Testis (tissue), 3 donors: ENCODE measurements around the gene ZNRF3. TPM values are rescaled to one million over a fixed set of nuclear protein-coding genes. Genes with fewer than 3 reads are reported as not detected.

Experiments used
- DNase-seq: peaks from one replicate; pipeline ENCODE4 v3.0.0-alpha.2; 2019
- H3K27ac ChIP-seq, 2 donors: fragments of 200-600 bp; sonication (generic); one replicate each; pipeline ENCODE4 v1.5.1; 2019
- H3K27me3 ChIP-seq: fragments of 200-600 bp; sonication (generic); one replicate; pipeline ENCODE4 v1.5.1; 2019
- H3K36me3 ChIP-seq: fragments of 200-600 bp; sonication (generic); one replicate; pipeline ENCODE4 v1.5.1; 2017; ENCODE audit warnings: low read depth; ENCODE audit errors: missing control alignments
- H3K4me1 ChIP-seq: fragments of 200-600 bp; sonication (generic); one replicate; pipeline ENCODE4 v1.5.1; 2019
- H3K4me3 ChIP-seq, 2 donors: fragments of 200-600 bp; sonication (generic); one replicate each; pipeline ENCODE4 v1.5.1; 2017 to 2019
- H3K9me3 ChIP-seq: fragments of 200-600 bp; sonication (generic); one replicate; pipeline ENCODE4 v1.5.1; 2017
- POLR2A ChIP-seq: fragments of 450-650 bp; IDR thresholded peaks from one replicate; pipeline ENCODE4 v1.6.1; 2017; ENCODE audit warnings: antibody characterized with exemption, mild to moderate bottlenecking, moderate library complexity
- WGBS, 2 donors: methylation state at CpG; one replicate each; pipeline ENCODE4 v1.1.5; 2018; 5-methylcytosine and 5-hydroxymethylcytosine counted together
- intact Hi-C: fragments of 100-400 bp; cut with DNase I; formaldehyde crosslinking; loops from one replicate; pipeline ENCODE4 v1.15.1; 2023; ENCODE audit warnings: low total_unique reads
- polyA plus RNA-seq: library from polyadenylated mRNA; stranded (reverse); fragments of 350-450 nt; fragmentation: Illumina TruSeq; extraction: RNeasy Lipid Tissue Mini Kit (QIAGEN cat#74804); gene quantifications from one replicate; pipeline ENCODE4 v1.2.3, GENCODE V29; 2014; ENCODE audit warnings: low read depth, low replicate concordance; ENCODE audit not compliant: insufficient read depth
- total RNA-seq, 2 donors: library from RNA; depleted of rRNA; stranded (reverse); fragments of >200 nt; gene quantifications; one replicate each; pipeline ENCODE4 v1.2.3, GENCODE V29; 2016
- TF ChIP-seq, protein P1 (sequence below), 3 experiments: fragments of 450-650 bp in 2 of 3; fragments of 200-600 bp in 1 of 3; sonication (generic) in 1 of 3; IDR thresholded peaks; one replicate each; pipeline ENCODE4 v1.5.1; 2016 to 2019; ENCODE audit warnings: antibody characterized with exemption in 3 of 3, mild to moderate bottlenecking in 2 of 3, moderate library complexity in 1 of 3

The ZNRF3 gene
- total and polyA plus RNA-seq, 3 donors from 2014 or later, result 13.9 to 44.5 (median 32.2) TPM

DNA sequence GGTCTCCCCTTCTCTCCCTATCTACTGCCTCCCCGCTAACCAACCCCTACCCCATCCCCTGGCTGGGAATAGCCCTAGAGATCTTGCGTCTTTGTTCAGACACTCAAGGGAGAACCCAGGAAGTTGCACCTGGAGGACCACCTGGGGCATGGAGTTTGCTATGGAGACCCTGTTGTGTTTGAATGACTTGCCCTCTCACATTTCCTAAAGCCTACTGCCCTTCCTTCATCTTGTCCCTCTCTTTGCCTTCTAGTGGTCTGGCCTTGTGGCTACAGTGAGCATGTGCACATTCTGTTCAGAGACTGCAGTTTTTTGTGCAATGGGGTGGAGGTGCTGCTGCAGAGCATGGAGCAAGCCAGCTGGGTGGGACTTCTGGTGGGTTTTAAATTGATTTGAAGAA lies 42.5 kb downstream of the ZNRF3 start:
- H3K9me3 ChIP-seq, result no peaks in the 10 kb centered on the region
- DNase-seq, result no peak
- no peaks in the 10 kb centered on the region for H3K27me3 ChIP-seq
- H3K36me3 ChIP-seq, result no peaks in the 10 kb centered on the region
- H3K4me3 ChIP-seq, result no peak overlapping the region
- H3K27ac ChIP-seq, result no peak overlapping the region
- intact Hi-C loops, result no loop called here
- peaks cover 44% of the 10 kb centered on the region for H3K4me1 ChIP-seq
- WGBS, 2 donors, result 87 to 98% methylated on average over 2 of the region's 2 CpGs
- TF ChIP-seq, protein P1, sequence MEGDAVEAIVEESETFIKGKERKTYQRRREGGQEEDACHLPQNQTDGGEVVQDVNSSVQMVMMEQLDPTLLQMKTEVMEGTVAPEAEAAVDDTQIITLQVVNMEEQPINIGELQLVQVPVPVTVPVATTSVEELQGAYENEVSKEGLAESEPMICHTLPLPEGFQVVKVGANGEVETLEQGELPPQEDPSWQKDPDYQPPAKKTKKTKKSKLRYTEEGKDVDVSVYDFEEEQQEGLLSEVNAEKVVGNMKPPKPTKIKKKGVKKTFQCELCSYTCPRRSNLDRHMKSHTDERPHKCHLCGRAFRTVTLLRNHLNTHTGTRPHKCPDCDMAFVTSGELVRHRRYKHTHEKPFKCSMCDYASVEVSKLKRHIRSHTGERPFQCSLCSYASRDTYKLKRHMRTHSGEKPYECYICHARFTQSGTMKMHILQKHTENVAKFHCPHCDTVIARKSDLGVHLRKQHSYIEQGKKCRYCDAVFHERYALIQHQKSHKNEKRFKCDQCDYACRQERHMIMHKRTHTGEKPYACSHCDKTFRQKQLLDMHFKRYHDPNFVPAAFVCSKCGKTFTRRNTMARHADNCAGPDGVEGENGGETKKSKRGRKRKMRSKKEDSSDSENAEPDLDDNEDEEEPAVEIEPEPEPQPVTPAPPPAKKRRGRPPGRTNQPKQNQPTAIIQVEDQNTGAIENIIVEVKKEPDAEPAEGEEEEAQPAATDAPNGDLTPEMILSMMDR (IDR thresholded peaks at IDR 0.05), result no peak
- no peak for TF ChIP-seq POLR2A

GRCh38 chr22:28927630-28928029 lies 44.3 kb downstream of the ZNRF3 start:
- H3K4me3 ChIP-seq, result no peak overlapping the region
- H3K4me1 ChIP-seq, result peaks cover 35% of the 10 kb centered on the region
- no peaks in the 10 kb centered on the region for H3K9me3 ChIP-seq
- DNase-seq, result no peak
- no peak overlapping the region for H3K27ac ChIP-seq
- TF ChIP-seq, protein P1 (IDR thresholded peaks at IDR 0.05), result no peak
- no peak for TF ChIP-seq POLR2A
- 82 to 83% methylated on average over 2 of the region's 2 CpGs for WGBS, 2 donors
- H3K27me3 ChIP-seq, result no peaks in the 10 kb centered on the region
- intact Hi-C loops, result no loop called here
- H3K36me3 ChIP-seq, result no peaks in the 10 kb centered on the region

GRCh38 chr22:28929197-28929596 lies 45.8 kb downstream of the ZNRF3 start:
- Histone ChIP-seq H3K27ac (no peak overlapping the region), H3K36me3 (no peaks in the 10 kb centered on the region), H3K9me3 (no peaks in the 10 kb centered on the region), H3K4me1 (peaks cover 31% of the 10 kb centered on the region), H3K4me3 (no peak overlapping the region), H3K27me3 (no peaks in the 10 kb centered on the region)
- 79 to 88% methylated on average over 5 of the region's 5 CpGs for WGBS, 2 donors
- intact Hi-C loops, result no loop called here
- no peak for DNase-seq
- TF ChIP-seq POLR2A, result no peak
- TF ChIP-seq, protein P1 (IDR thresholded peaks at IDR 0.05), result no peak

DNA sequence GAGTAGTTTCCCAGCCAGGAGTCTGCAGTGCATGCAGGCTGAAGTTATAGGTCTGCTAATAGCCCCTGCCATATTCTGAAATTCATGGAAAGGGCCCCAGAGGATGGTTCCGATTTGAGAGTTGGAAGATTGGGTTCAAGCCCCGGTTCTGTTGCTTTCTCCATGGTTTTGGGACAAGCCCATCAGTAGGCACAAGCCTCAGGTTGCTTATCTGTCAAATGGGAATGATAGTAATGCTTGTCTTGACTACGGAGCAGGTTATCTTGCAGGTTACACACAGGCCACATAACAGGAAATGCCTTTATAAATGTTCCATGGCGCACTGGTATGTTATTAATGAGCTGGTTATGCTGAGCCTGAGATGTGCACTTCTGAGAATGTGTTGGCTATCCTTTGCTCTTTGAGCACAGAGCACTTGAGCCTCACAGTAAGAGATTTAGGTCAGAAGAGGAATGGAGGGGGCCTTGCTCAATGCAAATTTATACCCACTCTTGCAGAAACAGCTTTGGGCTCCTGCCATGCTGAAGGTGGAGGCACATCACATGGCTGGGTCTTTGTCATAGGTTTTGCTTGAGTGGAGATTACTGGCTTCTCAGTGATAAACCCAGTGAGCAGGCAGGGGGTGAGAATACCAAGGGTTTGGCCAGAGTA lies 47.1 kb downstream of the ZNRF3 start:
- Histone ChIP-seq H3K27me3 (no peaks in the 10 kb centered on the region), H3K4me3 (no peak overlapping the region), H3K9me3 (no peaks in the 10 kb centered on the region), H3K36me3 (no peaks in the 10 kb centered on the region), H3K4me1 (peaks cover 33% of the 10 kb centered on the region), H3K27ac (no peak overlapping the region)
- intact Hi-C loops, result no loop called here
- DNase-seq, result no peak
- WGBS, 2 donors, result 77% methylated on average over 4 of the region's 4 CpGs
- TF ChIP-seq POLR2A, result no peak
- TF ChIP-seq, protein P1 (IDR thresholded peaks at IDR 0.05), result no peak
